ENCODE results near the gene CDIPT. TPM values are rescaled to one million over a fixed set of nuclear protein-coding genes. Genes with fewer than 3 reads are reported as not detected.

Gene CDIPT
- total and polyA plus RNA-seq, 2 of the 13 experiments (the other 11 are each of a cell fraction or from before 2014, with no cell fraction given) = 54.9 to 97.5 TPM

DNA sequence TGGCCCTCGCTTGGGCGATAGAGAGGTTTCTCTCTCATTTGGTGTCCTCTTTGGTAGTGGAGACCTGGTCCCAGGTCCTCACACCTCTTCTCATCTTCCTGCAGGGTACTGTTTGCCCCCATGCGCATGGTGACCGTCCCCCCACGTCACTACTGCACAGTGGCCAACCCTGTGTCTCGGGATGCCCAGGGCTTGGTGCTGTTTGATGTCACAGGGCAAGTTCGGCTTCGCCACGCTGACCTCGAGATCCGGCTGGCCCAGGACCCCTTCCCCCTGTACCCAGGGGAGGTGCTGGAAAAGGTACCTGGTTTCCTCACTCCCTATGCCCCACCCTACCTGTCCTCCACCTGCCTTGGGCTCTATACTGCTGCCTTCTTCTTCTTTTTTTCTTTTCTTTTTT, 32.3 kb downstream of the CDIPT start (continued):
- TF ChIP-seq, protein P1, sequence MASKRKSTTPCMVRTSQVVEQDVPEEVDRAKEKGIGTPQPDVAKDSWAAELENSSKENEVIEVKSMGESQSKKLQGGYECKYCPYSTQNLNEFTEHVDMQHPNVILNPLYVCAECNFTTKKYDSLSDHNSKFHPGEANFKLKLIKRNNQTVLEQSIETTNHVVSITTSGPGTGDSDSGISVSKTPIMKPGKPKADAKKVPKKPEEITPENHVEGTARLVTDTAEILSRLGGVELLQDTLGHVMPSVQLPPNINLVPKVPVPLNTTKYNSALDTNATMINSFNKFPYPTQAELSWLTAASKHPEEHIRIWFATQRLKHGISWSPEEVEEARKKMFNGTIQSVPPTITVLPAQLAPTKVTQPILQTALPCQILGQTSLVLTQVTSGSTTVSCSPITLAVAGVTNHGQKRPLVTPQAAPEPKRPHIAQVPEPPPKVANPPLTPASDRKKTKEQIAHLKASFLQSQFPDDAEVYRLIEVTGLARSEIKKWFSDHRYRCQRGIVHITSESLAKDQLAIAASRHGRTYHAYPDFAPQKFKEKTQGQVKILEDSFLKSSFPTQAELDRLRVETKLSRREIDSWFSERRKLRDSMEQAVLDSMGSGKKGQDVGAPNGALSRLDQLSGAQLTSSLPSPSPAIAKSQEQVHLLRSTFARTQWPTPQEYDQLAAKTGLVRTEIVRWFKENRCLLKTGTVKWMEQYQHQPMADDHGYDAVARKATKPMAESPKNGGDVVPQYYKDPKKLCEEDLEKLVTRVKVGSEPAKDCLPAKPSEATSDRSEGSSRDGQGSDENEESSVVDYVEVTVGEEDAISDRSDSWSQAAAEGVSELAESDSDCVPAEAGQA (IDR thresholded peaks at IDR 0.05; ENCODE audit: low read depth) = no peak
- TF ChIP-seq, protein P1 (CRISPR knock-in tag; IDR thresholded peaks at IDR 0.05; ENCODE audit: borderline replicate concordance) = no peak
- no peak for TF ChIP-seq ZNF225 (CRISPR knock-in tag; IDR thresholded peaks at IDR 0.05)
- TF ChIP-seq BRD4 (CRISPR knock-in tag; IDR thresholded peaks at IDR 0.05) = no peak
- no peak for TF ChIP-seq ZNF33A (CRISPR knock-in tag; IDR thresholded peaks at IDR 0.05; ENCODE audit: borderline replicate concordance)
- TF ChIP-seq, protein P2, sequence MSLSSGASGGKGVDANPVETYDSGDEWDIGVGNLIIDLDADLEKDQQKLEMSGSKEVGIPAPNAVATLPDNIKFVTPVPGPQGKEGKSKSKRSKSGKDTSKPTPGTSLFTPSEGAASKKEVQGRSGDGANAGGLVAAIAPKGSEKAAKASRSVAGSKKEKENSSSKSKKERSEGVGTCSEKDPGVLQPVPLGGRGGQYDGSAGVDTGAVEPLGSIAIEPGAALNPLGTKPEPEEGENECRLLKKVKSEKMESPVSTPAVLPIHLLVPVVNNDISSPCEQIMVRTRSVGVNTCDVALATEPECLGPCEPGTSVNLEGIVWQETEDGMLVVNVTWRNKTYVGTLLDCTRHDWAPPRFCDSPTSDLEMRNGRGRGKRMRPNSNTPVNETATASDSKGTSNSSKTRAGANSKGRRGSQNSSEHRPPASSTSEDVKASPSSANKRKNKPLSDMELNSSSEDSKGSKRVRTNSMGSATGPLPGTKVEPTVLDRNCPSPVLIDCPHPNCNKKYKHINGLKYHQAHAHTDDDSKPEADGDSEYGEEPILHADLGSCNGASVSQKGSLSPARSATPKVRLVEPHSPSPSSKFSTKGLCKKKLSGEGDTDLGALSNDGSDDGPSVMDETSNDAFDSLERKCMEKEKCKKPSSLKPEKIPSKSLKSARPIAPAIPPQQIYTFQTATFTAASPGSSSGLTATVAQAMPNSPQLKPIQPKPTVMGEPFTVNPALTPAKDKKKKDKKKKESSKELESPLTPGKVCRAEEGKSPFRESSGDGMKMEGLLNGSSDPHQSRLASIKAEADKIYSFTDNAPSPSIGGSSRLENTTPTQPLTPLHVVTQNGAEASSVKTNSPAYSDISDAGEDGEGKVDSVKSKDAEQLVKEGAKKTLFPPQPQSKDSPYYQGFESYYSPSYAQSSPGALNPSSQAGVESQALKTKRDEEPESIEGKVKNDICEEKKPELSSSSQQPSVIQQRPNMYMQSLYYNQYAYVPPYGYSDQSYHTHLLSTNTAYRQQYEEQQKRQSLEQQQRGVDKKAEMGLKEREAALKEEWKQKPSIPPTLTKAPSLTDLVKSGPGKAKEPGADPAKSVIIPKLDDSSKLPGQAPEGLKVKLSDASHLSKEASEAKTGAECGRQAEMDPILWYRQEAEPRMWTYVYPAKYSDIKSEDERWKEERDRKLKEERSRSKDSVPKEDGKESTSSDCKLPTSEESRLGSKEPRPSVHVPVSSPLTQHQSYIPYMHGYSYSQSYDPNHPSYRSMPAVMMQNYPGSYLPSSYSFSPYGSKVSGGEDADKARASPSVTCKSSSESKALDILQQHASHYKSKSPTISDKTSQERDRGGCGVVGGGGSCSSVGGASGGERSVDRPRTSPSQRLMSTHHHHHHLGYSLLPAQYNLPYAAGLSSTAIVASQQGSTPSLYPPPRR (CRISPR knock-in tag; IDR thresholded peaks at IDR 0.05; ENCODE audit: borderline replicate concordance) = no peak
- no peak for TF ChIP-seq SMAD9 (CRISPR knock-in tag; IDR thresholded peaks at IDR 0.05)
- no peak for TF ChIP-seq PHF20 (CRISPR knock-in tag; IDR thresholded peaks at IDR 0.05)
- no peak for TF ChIP-seq SRF (IDR thresholded peaks at IDR 0.05; ENCODE audit: low read depth, low read length)
- no peak for TF ChIP-seq MYC (CRISPR knock-in tag; IDR thresholded peaks at IDR 0.05; ENCODE audit: borderline replicate concordance)
- TF ChIP-seq NFE2L1 (CRISPR knock-in tag; IDR thresholded peaks at IDR 0.05; ENCODE audit: borderline replicate concordance) = no peak
- TF ChIP-seq, protein P3, sequence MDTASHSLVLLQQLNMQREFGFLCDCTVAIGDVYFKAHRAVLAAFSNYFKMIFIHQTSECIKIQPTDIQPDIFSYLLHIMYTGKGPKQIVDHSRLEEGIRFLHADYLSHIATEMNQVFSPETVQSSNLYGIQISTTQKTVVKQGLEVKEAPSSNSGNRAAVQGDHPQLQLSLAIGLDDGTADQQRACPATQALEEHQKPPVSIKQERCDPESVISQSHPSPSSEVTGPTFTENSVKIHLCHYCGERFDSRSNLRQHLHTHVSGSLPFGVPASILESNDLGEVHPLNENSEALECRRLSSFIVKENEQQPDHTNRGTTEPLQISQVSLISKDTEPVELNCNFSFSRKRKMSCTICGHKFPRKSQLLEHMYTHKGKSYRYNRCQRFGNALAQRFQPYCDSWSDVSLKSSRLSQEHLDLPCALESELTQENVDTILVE (CRISPR knock-in tag; IDR thresholded peaks at IDR 0.05) = no peak
